IMR-90 (cell line): ENCODE results near the gene SURF4. TPM values are rescaled to one million over a fixed set of nuclear protein-coding genes. Genes with fewer than 3 reads are reported as not detected.
"Not testable (repeated sequence)": the region's sequence is repeated elsewhere in the genome, so short reads cannot be mapped to it uniquely, and the experiment has no call there.

Experiments used
- ATAC-seq: fragments of 200-7000 bp; cut with Tn5 transposase; 2 replicates; pipeline ENCODE4 v1.9.1; 2020; ENCODE audit warnings: low read depth, mild to moderate bottlenecking, moderate library complexity
- BruUV-seq: library from RNA; stranded (reverse); fragments of 400-500 nt; replicated peaks from 2 replicates; lab custom pipeline; 2021; lab: Mats Ljungman, UMichigan
- CTCF ChIA-PET: fragments of 300-600 bp; formaldehyde crosslinking; extraction: SDS; loops from one replicate; lab custom pipeline; 2021; ENCODE audit warnings: antibody characterized with exemption; lab: Yijun Ruan, JAX
- POLR2A ChIA-PET: fragments of 300-600 bp; sonication (Branson Sonifier 250); formaldehyde crosslinking; loops from one replicate; lab custom pipeline; 2022; ENCODE audit warnings: antibody characterized with exemption; ENCODE audit not compliant: unreplicated experiment; lab: Charles Lee
- DNase-seq: peaks from one replicate; pipeline ENCODE4 v3.0.0; 2013
- H2AFZ ChIP-seq: replicated peaks from 2 replicates; pipeline ENCODE3; 2013; ENCODE audit warnings: low read length, mild to moderate bottlenecking; ENCODE audit not compliant: poor library complexity
- H2AK5ac ChIP-seq: 2 replicates; pipeline ENCODE4 v1.6.1; 2013; ENCODE audit warnings: low read depth, low read length, inconsistent platforms
- H2AK9ac ChIP-seq: replicated peaks from 2 replicates; pipeline ENCODE3; 2013; ENCODE audit warnings: mild to moderate bottlenecking, low read depth, low read length, moderate library complexity; ENCODE audit not compliant: poor library complexity
- H2BK120ac ChIP-seq: 2 replicates; pipeline ENCODE4 v1.6.1; 2013; ENCODE audit warnings: low read depth, low read length, inconsistent platforms
- H2BK15ac ChIP-seq: 3 replicates; pipeline ENCODE4 v1.6.1; 2013; ENCODE audit warnings: low read depth, low read length, inconsistent platforms
- H2BK20ac ChIP-seq: 2 replicates; pipeline ENCODE4 v1.6.1; 2013; ENCODE audit warnings: low read depth, mild to moderate bottlenecking, inconsistent platforms, low read length, moderate library complexity
- H2BK5ac ChIP-seq: 2 replicates; pipeline ENCODE4 v1.6.1; 2013; ENCODE audit warnings: mild to moderate bottlenecking, low read depth, low read length, inconsistent platforms; ENCODE audit not compliant: poor library complexity, severe bottlenecking
- H3K14ac ChIP-seq: replicated peaks from 2 replicates; pipeline ENCODE4 v1.6.1; 2013; ENCODE audit warnings: low read depth, low read length, inconsistent platforms
- H3K18ac ChIP-seq: 2 replicates; pipeline ENCODE4 v1.6.1; 2013; ENCODE audit warnings: low read depth, low read length, control low read depth
- H3K23ac ChIP-seq: 2 replicates; pipeline ENCODE4 v1.6.1; 2013; ENCODE audit warnings: low read depth, low read length, inconsistent platforms
- H3K27ac ChIP-seq: 2 replicates; pipeline ENCODE4 v1.5.1; 2013; ENCODE audit warnings: mild to moderate bottlenecking, control low read depth, low read length; ENCODE audit not compliant: insufficient read depth
- H3K27me3 ChIP-seq: 2 replicates; pipeline ENCODE4 v1.6.1; 2013; ENCODE audit warnings: low read length; ENCODE audit not compliant: control insufficient read depth, insufficient read depth
- H3K36me3 ChIP-seq: 2 replicates; pipeline ENCODE4 v1.6.1; 2013; ENCODE audit warnings: low read length, mixed read lengths; ENCODE audit not compliant: control insufficient read depth, insufficient read depth
- H3K4ac ChIP-seq: 2 replicates; pipeline ENCODE4 v1.6.1; 2013; ENCODE audit warnings: low read depth, low read length, inconsistent platforms
- H3K4me1 ChIP-seq: 2 replicates; pipeline ENCODE4 v1.6.1; 2013; ENCODE audit warnings: low read length, mixed read lengths; ENCODE audit not compliant: control insufficient read depth, insufficient read depth
- H3K4me2 ChIP-seq: 2 replicates; pipeline ENCODE4 v1.6.1; 2013; ENCODE audit warnings: low read depth, mild to moderate bottlenecking, control low read depth, low read length, moderate library complexity
- H3K4me3 ChIP-seq: 2 replicates; pipeline ENCODE4 v1.5.1; 2013; ENCODE audit warnings: low read depth, mild to moderate bottlenecking, control low read depth, low read length, moderate library complexity; ENCODE audit not compliant: insufficient read depth
- H3K56ac ChIP-seq: 2 replicates; pipeline ENCODE4 v1.6.1; 2013; ENCODE audit warnings: low read length, inconsistent platforms; ENCODE audit not compliant: insufficient read depth; ENCODE audit errors: extremely low read depth
- H3K79me1 ChIP-seq, 2 experiments: 2 replicates each; pipeline ENCODE4 v1.6.1; 2013; ENCODE audit warnings: low read length in 2 of 2, inconsistent platforms in 1 of 2, low read depth in 1 of 2
- H3K9ac ChIP-seq: 2 replicates; pipeline ENCODE4 v1.6.1; 2013; ENCODE audit warnings: low read depth, low read length, control low read depth
- H3K9me1 ChIP-seq: 2 replicates; pipeline ENCODE4 v1.6.1; 2013; ENCODE audit warnings: low read length, inconsistent platforms; ENCODE audit not compliant: insufficient read depth
- H3K9me3 ChIP-seq: 2 replicates; pipeline ENCODE4 v1.6.1; 2013; ENCODE audit warnings: low read length; ENCODE audit not compliant: control insufficient read depth, insufficient read depth
- H4K20me1 ChIP-seq: 2 replicates; pipeline ENCODE4 v1.6.1; 2013; ENCODE audit warnings: low read length, inconsistent platforms; ENCODE audit not compliant: insufficient read depth
- H4K5ac ChIP-seq: 2 replicates; pipeline ENCODE4 v1.6.1; 2013; ENCODE audit warnings: mild to moderate bottlenecking, low read depth, low read length, control low read depth
- H4K8ac ChIP-seq, 2 experiments: 2 replicates each; pipeline ENCODE4 v1.6.1; 2013; ENCODE audit warnings: low read depth in 2 of 2, low read length in 2 of 2, control low read depth in 1 of 2, inconsistent platforms in 1 of 2
- H4K91ac ChIP-seq: 2 replicates; pipeline ENCODE4 v1.6.1; 2013; ENCODE audit warnings: low read depth, low read length, inconsistent platforms; ENCODE audit not compliant: insufficient read depth
- WGBS, 2 experiments: methylation state at CpG; one replicate each; pipeline versions ENCODE4 v1.1.5 to v1.1.7; 2013; ENCODE audit warnings: missing lambda C conversion rate in 2 of 2; ENCODE audit not compliant: insufficient read length in 1 of 2; ENCODE audit errors: extremely low coverage in 2 of 2; 5-methylcytosine and 5-hydroxymethylcytosine counted together
- dilution Hi-C: fragments of 300-500 bp; cut with HindIII; formaldehyde crosslinking; loops from one replicate; pipeline ENCODE4 v1.14.3; 2018; ENCODE audit warnings: low sequenced_read_pairs; ENCODE audit not compliant: unreplicated experiment
- in situ Hi-C: fragments of 300-500 bp; cut with MboI; formaldehyde crosslinking; loops from 3 replicates; pipeline ENCODE4 v1.14.3; 2019; ENCODE audit warnings: low sequenced_read_pairs, inconsistent platforms, mixed read lengths
- intact Hi-C: fragments of 100-400 bp; cut with micrococcal nuclease; formaldehyde crosslinking; loops from 2 replicates; pipeline ENCODE4 v1.10.0; 2022
- polyA plus RNA-seq, 3 experiments: library from polyadenylated mRNA; depleted of rRNA; stranded (reverse); fragments of >200 nt; gene quantifications; 2 replicates each; pipeline ENCODE4 v1.2.3, GENCODE V29; 2012; ENCODE audit warnings: low replicate concordance in 1 of 3
- total RNA-seq: library from RNA; depleted of rRNA; stranded (reverse); fragments of >200 nt; gene quantifications from 2 replicates; pipeline ENCODE4 v1.2.3, GENCODE V29; 2012

Gene SURF4
- total and polyA plus RNA-seq, 2 of the 4 experiments (the other 2 are of a cell fraction), result 307 to 532 TPM

DNA sequence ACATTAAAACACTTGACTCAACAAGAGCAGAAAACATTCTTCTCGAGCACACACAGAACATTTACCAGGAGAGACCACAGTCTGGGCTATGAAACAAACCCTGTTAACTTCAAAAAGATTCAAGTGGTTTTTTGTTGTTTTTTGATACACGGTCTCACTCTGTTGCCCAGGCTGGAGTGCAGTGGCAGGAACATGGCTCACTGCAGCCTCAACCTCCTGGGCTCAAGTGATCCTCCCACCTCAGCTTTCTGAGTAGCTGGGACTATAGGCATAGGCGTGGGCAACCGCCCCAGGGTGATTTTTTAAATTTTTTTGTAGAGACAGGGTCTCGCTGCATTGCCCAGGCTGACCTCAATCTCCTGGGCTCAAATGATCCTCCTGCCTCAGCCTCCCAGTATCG is 48.8 kb downstream of the SURF4 start:
- H2AK9ac ChIP-seq, dilution Hi-C loops, H3K79me1 ChIP-seq, H3K14ac ChIP-seq, H3K27ac ChIP-seq, H3K9me3 ChIP-seq, H2BK20ac ChIP-seq, H2BK120ac ChIP-seq, H2AK5ac ChIP-seq, H3K9me1 ChIP-seq, H4K91ac ChIP-seq, CTCF ChIA-PET, DNase-seq, H2BK5ac ChIP-seq, intact Hi-C loops, H4K5ac ChIP-seq, ATAC-seq, H2AFZ ChIP-seq, H4K20me1 ChIP-seq, H3K56ac ChIP-seq, H3K4me1 ChIP-seq, H3K23ac ChIP-seq, H3K4me2 ChIP-seq, BruUV-seq, POLR2A ChIA-PET, H3K4ac ChIP-seq, H4K8ac ChIP-seq, in situ Hi-C loops, H3K4me3 ChIP-seq, H3K18ac ChIP-seq, H2BK15ac ChIP-seq, H3K9ac ChIP-seq: not testable (repeated sequence)
- H3K36me3 ChIP-seq, result peaks cover 12% of the 10 kb centered on the region
- peaks cover 12% of the 10 kb centered on the region; the same call in 1 of the 2 replicates for H3K27me3 ChIP-seq
- 70% methylated on average over 2 of the region's 6 CpGs; no CpG with 5 or more reads in 1 of the 2 experiments for WGBS, 2 experiments
